Renal cortical epithelial cell (primary cell): ENCODE data around the gene OR2T2. TPM values are rescaled to one million over a fixed set of nuclear protein-coding genes. Genes with fewer than 3 reads are reported as not detected.
"Not testable (repeated sequence)": the region's sequence is repeated elsewhere in the genome, so short reads cannot be mapped to it uniquely, and the experiment has no call there.

Source experiments
- DNase-seq: peaks from one replicate; pipeline ENCODE4 v3.0.0-alpha.2; 2011; ENCODE audit warnings: low read depth
- total RNA-seq: library from RNA; depleted of rRNA; stranded (reverse); fragments of >200 nt; gene quantifications from 2 replicates; pipeline ENCODE4 v1.2.3, GENCODE V29; 2014

The OR2T2 gene, protein sequence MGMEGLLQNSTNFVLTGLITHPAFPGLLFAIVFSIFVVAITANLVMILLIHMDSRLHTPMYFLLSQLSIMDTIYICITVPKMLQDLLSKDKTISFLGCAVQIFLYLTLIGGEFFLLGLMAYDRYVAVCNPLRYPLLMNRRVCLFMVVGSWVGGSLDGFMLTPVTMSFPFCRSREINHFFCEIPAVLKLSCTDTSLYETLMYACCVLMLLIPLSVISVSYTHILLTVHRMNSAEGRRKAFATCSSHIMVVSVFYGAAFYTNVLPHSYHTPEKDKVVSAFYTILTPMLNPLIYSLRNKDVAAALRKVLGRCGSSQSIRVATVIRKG
- total RNA-seq, result not detected in 2 replicates

DNA sequence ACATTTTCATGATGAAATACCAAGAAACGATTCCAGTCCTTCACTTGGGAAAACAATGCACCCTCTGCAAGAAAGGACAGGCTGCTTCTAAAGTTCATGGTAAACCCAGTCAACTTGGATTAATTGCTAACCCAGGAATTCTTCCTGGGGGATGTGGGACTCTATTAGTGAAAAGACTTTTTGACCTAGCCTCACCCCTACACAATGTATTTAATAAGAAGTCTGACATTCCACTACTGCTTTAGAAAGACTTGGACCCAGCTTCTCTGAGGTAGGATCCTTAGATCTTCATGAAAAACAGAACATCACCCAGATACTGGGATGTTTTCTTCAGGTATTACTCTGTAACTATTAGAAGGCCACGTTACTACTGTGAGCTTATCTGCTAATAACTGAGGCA lies at the start of gene OR2T2:
Gene OR2T2, plus strand, starts transcription at position 239 of the 400 bp plus-strand sequence. CDS start 7,161 bp downstream, outside the sequence.
- DNase-seq, result peak; percentile 75

DNA sequence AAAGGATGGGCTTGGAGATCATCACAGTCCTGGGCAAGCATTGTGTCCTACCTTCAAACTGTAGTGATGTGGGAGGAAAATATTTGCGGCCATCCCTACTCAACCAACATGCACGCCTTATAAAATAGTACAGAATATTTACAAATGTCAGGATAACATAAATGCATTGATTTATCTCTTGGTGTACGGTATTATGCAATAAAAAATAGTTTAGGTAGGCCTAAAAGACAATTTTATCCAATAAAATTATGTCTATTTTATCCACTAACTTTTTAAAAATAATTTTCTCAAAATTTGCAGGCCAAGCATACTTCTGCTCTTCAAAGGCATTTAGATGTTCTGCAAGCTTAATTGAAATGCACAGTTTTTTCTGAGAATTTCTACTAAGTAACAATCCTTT lies 42.7 kb upstream of the OR2T2 start, which contains the start of gene OR2T1:
Gene OR2T1, plus strand, starts transcription at position 301 of the 400 bp plus-strand sequence. CDS start 3,100 bp downstream, outside the sequence.
- DNase-seq, result no peak

DNA sequence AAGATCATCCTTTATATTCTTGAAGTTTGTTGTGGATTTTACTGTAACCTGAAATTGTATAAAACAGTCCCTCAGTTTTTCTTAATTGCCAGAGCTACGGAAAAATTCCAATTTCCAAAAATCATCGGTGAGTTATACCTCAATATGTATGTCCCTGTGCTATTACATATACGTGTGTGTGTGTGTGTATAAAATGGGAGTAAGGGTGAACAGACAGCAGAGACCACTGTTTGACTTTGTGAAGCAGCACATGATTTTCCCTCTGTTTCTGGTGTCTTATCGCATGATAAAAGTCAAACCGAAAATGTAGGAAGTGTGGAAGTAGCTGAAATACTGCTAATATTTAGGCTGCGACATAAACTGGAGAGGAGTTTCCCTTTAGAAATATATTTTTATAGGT lies 41.4 kb upstream of the OR2T2 start:
- DNase-seq, result no peak

DNA sequence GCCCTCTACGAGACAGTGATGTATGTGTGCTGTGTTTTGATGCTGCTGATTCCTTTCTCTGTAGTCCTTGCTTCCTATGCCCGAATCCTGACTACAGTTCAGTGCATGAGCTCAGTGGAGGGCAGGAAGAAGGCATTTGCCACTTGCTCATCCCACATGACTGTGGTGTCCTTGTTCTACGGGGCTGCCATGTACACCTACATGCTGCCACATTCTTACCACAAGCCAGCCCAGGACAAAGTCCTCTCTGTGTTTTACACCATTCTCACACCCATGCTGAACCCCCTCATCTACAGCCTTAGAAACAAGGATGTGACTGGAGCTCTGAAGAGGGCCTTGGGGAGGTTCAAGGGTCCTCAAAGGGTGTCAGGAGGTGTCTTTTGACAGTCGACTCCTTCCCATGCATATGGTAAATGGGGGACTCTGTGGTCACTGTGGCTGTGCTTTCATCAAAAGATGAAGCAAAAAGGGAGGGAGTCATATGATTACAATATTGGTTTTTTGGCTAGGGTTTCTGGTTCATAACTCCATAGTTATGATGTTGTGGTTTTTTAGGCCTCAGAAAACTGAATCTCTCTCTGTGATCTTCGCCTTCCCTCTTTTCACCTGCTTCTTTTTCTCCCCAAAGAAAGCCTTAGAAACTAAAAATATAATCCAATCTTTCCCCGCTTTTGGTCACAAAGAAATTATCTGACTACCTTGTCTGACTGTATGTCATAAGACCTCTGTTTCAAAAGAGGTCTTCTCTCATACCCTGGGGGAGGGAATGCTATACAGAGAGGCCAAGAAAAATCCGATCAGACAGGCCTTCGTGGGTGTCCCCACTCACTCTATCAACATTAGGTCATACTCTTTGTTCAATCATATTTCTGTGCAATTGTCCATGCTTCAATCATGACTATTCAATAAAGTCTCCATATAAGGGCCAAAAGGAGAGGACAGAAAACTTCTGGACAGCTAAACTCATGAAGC lies 38.4 kb upstream of the OR2T2 start:
- no peak for DNase-seq

DNA sequence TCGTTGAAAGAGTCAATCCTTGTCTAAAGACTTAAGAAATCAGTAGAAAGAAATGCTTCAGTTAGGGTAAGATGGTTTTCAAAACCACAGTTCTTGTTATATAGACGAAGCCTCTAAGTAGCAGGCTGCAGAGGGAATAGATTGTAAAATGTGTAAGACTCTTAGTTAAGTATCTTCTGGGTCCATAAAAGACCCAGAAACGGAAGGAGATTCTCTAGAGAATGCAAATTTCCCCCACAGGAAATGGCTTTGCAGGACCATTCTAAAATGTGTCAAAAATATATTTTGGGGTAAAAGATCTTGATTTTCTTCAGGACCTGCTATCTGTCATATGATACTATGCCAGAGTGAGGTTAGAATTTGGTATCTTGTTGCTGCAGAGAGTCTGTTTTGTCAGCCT lies 29.2 kb upstream of the OR2T2 start:
- no peak for DNase-seq

DNA sequence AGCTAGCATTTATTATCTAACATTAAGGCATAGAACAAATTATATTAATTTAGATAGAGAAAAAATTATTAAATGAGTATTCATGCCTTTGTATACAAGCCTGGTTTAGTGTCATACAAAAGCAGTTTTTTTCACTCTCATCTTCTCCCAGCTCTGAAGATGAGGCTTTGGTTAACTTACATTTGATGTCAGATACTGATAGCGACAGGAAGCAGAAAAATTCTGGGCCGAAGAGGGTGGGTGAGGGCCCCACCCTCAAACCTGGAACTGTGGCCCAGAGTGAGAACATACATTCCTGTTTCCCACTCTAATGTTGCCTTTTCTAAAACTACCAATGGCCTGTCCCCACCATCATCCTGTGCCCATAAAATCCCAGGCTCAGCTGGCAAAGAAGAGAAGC lies 27.6 kb upstream of the OR2T2 start:
- DNase-seq, result no peak

DNA sequence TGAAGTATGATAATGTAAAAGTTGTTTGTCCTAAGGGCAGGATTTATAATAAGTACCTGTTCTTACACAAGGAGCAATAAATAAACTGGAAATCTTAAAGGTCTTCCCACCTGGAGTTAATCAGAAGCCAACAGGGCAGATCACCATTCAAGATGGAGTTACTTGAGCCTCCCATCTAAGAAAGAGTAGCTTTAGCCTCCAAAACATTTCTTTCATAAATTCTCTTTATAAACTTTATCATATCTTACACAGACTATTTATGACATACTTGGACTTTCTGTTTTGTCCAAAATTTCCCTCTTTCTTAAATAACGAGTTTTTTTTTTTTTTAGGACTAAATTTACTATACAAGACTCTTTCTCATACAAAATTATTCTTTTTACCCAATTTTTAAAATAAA lies 24.1 kb upstream of the OR2T2 start:
- no peak for DNase-seq

DNA sequence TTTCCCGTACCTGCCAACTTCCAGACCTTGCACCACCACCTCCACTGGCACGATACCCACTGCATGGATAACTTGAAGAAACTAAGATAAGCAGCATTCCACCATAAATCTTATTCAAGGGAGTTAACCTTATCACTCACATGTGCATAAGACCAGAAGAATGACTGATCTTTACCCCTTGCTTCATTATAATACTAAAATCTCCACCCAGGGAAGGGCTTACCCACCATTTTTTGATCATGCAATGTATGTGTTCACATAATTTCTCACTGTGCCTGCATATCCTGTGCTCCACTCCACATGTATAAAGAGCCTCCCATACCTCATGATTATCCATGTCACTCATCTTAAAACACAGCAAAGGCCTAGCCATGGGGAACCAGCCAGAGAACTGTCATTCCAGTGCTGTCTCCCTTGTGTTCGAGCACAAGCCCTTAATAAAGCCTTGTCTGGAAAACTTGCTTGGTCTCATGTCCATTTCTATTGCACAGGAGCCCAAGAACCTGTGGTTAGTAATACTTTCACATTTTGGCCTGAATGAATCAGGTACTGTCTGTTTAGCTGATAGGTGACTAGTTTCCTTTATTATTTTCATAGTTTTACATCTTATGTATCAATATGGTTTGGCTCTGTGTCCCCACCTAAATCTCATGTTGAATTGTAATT lies 17.8 kb upstream of the OR2T2 start:
- not testable (repeated sequence) for DNase-seq

DNA sequence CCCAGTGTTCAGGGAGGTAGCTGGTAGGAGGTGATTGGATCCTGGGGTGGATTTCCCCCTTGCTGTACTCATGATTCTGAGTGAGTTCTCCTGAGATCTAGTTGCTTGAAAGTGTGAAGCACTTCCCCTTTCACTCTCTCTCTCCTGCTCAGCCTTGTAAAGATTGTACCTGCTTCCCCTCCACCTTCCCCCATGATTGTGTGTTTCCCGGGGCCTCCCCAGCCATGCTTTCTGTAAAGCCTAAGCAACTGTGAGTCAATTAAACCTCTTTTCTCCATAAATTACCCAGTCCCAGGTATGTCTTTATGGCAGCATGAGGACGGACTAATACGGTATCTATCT lies 17.3 kb upstream of the OR2T2 start:
- not testable (repeated sequence) for DNase-seq

DNA sequence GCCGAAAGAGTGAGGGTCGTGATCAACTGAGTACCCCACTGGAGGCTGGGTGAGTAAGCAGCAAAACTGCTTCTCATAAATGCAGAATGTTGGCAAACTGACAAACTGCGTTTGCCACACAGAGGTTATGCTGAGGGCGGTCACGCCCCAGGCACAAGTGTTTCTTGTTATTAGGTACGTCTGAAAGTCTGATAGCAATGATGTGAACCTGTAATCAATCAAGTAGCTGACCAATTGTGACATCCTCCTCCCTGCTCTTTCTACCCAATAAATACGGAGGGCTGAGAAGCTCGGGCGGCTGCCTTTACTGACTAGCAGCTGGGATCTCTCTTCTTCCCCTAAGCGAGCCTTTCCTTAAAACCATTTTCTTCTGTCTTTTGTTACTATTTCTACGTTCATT lies 13.8 kb upstream of the OR2T2 start:
- not testable (repeated sequence) for DNase-seq

DNA sequence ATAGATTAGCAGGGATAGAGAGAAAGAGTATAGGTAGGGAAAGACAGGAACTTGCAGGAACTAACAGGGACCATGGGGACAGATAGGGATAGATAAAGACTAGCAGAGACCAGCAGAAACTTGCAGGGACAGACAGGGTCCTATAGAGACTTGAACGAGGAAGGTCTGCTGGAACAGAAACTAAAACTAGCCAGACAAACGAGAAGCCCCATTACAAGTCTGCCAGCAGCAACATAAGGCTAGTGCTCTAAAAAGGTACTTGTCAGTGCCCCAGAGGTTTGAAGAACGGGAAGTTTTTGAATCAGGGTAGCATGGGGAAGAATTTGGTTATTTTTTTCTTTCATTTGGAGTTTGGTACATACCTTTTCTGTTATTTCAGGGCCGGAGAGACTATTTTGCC lies 13.2 kb upstream of the OR2T2 start:
- DNase-seq, result not testable (repeated sequence)

DNA sequence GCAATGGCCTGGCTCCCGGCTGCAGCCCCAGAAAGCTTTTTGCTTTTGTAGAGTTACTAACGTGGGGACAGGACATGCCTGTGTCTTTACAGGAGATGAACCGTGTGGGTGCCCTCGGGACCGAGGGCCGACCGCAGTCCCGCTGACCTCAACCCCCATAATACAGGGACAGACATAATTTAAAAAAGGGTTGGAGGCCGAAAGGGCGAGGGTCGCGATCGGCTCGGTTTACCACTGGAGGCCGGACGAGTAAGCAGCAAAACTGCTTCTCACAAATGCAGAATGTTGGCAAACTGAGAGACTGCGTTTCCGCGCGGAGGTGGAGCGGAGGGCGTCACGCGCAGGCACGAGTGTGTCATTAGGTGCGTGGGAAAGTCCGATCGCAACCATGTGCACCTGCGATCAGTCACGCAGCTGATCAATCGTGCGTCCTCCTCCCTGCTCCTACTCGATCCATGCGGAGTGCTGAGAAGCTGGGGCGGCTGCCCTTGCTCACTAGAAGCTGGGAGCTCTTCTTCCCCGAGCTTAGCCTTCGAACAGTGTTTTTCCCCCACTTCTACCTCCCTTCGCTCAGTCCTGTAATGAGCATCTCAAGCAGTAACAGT lies 11.5 kb upstream of the OR2T2 start:
- DNase-seq, result not testable (repeated sequence)

DNA sequence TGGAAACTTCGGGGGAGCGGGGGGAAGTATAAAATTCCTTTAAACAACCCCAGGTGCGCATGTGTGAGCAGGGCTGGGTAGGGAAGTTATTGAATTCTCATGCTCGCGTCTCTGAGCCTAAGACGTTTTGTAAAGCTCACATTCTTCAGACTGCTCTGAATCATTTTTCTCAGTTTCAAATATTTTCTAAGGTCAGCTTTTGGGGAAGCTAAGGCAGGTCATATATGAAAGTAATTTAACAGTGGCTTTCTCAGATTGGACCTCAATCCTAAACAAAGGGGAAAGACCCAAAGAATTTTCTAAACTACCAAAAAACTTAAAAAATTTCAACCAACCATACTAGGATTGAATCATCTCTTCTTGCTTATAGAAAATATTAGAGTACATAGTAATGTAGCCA lies 10.5 kb upstream of the OR2T2 start:
- DNase-seq, result not testable (repeated sequence)

DNA sequence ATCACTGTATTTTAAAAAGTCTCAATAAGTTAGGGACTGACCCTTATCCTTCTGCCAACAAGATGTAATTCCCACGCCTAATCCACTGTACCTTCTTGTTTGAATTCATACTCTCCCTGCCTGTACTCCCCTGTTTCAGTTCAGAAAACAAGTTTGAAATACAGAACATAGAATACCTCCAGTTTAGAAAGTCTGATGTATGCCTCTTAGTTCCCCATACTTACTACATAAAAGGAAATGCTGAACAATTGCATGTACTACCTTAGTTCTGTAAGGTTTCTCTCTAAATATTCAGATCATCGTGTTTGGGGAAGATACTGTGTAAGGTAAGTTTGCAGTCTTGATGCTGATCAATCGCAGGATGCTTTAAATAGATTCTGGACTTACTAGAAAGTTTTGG lies 9.1 kb upstream of the OR2T2 start:
- not testable (repeated sequence) for DNase-seq

DNA sequence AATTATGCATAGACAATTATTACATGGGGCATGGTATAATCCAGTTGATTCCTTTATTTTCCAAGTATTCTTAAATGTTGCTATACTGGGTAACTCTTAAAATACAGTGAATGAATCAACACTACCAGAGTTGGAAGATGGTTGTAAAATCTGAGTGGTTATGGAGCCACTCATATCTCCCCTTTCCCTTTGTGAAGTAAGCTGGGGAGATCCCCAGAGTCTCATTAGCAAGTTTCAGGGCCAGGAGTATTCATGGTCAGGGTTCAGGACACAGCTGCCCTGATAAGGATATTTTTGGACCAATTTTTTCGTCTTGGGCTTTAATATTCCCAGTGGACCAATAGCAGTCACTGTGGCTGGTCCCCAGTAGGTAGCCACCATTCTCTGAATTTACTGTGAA lies 6.8 kb upstream of the OR2T2 start:
- not testable (repeated sequence) for DNase-seq

DNA sequence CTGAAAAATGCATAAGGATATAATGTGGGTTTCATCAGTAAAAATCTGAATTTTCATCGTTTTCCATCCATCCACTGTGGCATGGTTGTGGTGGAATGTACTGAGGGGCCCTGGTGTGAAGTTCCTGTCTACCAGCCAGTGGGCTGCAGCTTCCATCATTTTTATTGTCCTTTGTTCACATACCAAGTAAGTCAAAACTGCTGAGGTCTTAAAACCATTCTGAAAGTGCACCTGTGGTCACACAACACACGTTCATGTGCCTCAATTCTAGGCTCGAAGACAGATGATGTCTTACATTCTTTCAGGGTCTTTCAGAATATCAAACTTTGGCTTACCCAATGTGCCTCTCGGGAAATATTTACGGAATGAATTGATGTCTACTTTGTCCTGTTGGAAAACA lies 6.2 kb upstream of the OR2T2 start:
- DNase-seq, result not testable (repeated sequence)

DNA sequence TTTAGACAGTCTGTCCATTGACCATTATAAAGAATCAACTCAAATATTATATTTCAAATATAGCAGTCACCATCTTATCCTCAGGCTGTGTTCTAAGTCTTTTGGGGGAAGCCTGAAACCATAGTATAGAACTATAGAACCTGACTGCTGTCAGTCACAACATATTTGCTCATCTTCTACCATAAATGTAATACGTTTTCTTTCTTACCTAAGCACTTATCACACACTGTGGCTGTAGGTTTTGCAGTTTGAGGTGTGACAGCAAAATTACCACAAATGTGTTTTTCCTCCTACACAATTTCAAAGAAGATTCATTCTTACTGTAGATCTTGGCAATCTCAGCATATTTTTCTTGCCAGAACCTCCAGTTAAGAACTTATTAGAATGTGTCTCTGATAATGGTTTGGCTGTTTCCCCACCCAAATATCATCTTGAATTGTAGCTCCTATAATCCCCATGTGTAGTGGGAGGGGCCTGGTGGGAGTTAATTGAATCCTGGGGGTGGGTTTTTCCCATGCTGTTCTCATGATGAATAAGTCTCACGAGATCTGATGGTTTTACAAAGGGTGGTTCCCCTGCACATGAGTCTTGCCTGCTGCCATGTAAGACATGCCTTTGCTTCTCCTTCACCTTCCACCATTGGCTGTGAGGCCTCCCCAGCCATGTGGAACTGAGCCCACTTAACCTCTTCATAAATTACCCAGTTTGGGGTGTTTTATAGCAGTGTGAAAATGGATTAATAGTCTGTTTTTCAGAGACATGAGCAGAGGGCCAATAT lies 2.7 kb upstream of the OR2T2 start:
- DNase-seq, result not testable (repeated sequence)

DNA sequence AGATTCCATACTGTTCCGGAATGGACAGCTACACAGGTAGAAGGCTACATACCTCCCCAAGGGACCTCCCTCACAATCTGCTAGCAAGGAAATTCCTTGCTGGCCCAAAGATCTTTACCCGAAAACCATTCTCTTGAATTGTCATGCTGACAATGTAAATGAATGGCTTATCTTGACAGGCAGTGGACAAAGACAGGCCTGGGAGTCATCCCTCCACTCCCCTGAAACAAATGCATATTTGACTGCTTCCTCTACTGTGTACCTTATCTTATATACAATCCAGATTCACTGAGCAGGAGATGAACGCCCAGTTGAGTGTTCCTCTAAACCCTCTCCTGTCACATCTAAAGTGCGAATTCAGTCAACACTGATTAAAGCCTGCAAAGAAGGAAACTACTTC lies 834 bp upstream of the OR2T2 start:
- DNase-seq, result not testable (repeated sequence)

DNA sequence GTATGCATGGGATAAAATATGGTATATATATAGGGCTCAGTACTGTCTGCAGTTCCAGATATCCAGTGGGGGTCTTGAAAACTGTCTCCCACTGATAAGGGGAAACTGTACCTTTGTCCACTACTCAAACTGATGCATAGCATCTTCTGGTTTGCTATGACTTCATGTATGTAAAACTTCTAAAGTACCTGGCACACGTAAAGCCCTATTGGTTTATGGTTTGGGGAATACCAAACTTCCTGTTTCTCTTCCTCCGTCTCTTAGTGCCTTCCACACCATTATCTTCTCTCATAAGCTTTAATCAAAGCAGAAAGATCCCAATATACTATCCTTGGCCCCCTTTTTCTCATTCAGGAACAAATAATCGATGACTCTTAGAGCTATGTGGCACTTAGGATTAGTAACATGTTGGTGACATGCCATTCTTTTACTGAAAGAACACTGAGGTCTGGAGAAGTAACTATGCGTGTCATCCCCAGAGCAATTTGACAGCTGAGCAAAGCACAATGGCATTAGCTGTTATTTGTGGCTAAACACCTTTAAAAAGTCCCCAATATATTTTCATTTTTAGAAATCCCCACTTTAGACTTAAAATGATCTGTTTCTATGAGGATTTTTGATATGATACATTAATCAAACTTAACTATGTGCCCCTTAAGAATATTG lies 3.1 kb downstream of the OR2T2 start:
- DNase-seq, result not testable (repeated sequence)

DNA sequence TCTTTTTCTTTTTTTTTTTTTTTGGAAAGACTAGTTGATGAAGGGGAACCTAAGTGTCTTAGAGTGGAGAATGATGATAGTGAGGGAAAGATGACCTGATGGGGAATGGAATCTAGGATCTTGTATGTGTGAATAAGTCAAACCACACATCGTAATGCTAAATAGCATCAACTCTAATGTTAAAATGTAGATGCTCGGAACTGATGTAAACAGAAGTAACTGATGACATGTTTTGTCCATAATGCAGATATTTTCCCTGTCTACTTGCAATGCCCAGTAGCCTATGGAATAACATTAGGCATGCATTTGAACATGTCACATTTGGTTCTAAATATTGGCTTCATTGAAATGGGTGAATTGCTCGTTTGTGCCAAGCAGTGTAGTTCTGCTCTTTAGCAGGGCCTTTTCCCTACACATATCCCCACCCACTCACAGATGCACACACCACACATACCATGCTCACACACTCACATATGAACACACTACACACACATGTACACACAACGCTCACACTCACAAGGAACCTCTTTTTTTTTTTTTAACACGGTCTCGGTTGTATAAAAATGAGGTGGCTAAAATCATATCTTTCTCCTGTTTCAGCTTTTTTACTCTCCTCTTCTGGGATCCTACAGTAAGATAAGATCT lies 4.5 kb downstream of the OR2T2 start:
- DNase-seq, result not testable (repeated sequence)
